ENCODE measurements around the gene LY6G6D.

The LY6G6D gene

GRCh38 chr6:31764198-31764597 lies 49.0 kb downstream of the LY6G6D start:
- peaks cover 30% of the 10 kb centered on the region for H3K36me3 Mint-ChIP-seq (ENCODE audit: low read depth)
- no peak for DNase-seq (ENCODE audit: low spot score)
- peaks cover 4% of the 10 kb centered on the region for H3K4me1 Mint-ChIP-seq (ENCODE audit: low read depth)
- peak overlapping the region; percentile 26 for H3K27ac Mint-ChIP-seq
- H3K4me3 Mint-ChIP-seq = no peak overlapping the region
- H3K9me3 Mint-ChIP-seq = no peaks in the 10 kb centered on the region
- H3K27me3 Mint-ChIP-seq (ENCODE audit: low read depth) = no peaks in the 10 kb centered on the region

GRCh38 chr6:31765559-31765909 lies 50.4 kb downstream of the LY6G6D start:
- no peaks in the 10 kb centered on the region for H3K27me3 Mint-ChIP-seq (ENCODE audit: low read depth)

GRCh38 chr6:31765910-31766794 lies 51.0 kb downstream of the LY6G6D start:
- Mint-ChIP-seq H3K4me1 (ENCODE audit: low read depth) (peaks cover 14% of the 10 kb centered on the region), H3K27ac (no peak overlapping the region)

More at GRCh38 chr6:31765559-31765909, 50.4 kb downstream of the LY6G6D start:
- DNase-seq (ENCODE audit: low spot score) = no peak
- Mint-ChIP-seq H3K27ac (no peak overlapping the region), H3K9me3 (no peaks in the 10 kb centered on the region), H3K36me3 (ENCODE audit: low read depth) (peaks cover 29% of the 10 kb centered on the region), H3K4me1 (ENCODE audit: low read depth) (peaks cover 10% of the 10 kb centered on the region), H3K4me3 (no peak overlapping the region)

GRCh38 chr6:31767096-31767645 lies 52.0 kb downstream of the LY6G6D start:
- H3K27me3 Mint-ChIP-seq (ENCODE audit: low read depth) = no peaks in the 10 kb centered on the region
- peaks cover 19% of the 10 kb centered on the region for H3K4me1 Mint-ChIP-seq (ENCODE audit: low read depth)
- peaks cover 18% of the 10 kb centered on the region for H3K36me3 Mint-ChIP-seq (ENCODE audit: low read depth)
- DNase-seq (ENCODE audit: low spot score) = no peak
- H3K9me3 Mint-ChIP-seq = no peaks in the 10 kb centered on the region
- H3K4me3 Mint-ChIP-seq = no peak overlapping the region
- no peak overlapping the region for H3K27ac Mint-ChIP-seq

More at GRCh38 chr6:31765910-31766794, 51.0 kb downstream of the LY6G6D start:
- Mint-ChIP-seq H3K36me3 (ENCODE audit: low read depth) (peaks cover 23% of the 10 kb centered on the region), H3K9me3 (no peaks in the 10 kb centered on the region), H3K4me3 (no peak overlapping the region), H3K27me3 (ENCODE audit: low read depth) (no peaks in the 10 kb centered on the region)
- no peak for DNase-seq (ENCODE audit: low spot score)

Measured in T-helper 2 cell treated with Interferon-gamma antibody and Interleukin-4, amounts not matched to agents 5 μg/mL and 100 μg/mL, for 36 hours (primary cell).